GM19043 (cell line): ENCODE measurements around the gene SLC22A31.
"Not testable (repeated sequence)": the region's sequence is repeated elsewhere in the genome, so short reads cannot be mapped to it uniquely, and the experiment has no call there.

ENCODE experiments used
- ATAC-seq: cut with Tn5 transposase; IDR thresholded peaks from one replicate; pipeline ENCODE4 v1.9.1; 2021; ENCODE audit warnings: low read depth; ENCODE audit not compliant: unreplicated experiment

The SLC22A31 gene

GRCh38 chr16:89168381-89169189 is 31.8 kb downstream of the SLC22A31 start:
- ATAC-seq: no peak

- ATAC-seq: no peak
Measured at GRCh38 chr16:89167425-89167941, 32.9 kb downstream of the SLC22A31 start.

GRCh38 chr16:89166696-89167424 is 33.5 kb downstream of the SLC22A31 start:
- no peak for ATAC-seq

- ATAC-seq: not testable (repeated sequence)
Measured at GRCh38 chr16:89165681-89165979, 34.7 kb downstream of the SLC22A31 start.

GRCh38 chr16:89164847-89165680 is 35.3 kb downstream of the SLC22A31 start:
- no peak for ATAC-seq

GRCh38 chr16:89164436-89164835 is 35.9 kb downstream of the SLC22A31 start:
- no peak for ATAC-seq

GRCh38 chr16:89163297-89163696 is 37.0 kb downstream of the SLC22A31 start:
- no peak for ATAC-seq

GRCh38 chr16:89161763-89162713 is 38.3 kb downstream of the SLC22A31 start:
- no peak for ATAC-seq

GRCh38 chr16:89160977-89161701 is 39.2 kb downstream of the SLC22A31 start:
- ATAC-seq: no peak

GRCh38 chr16:89159850-89160354 is 40.4 kb downstream of the SLC22A31 start:
- no peak for ATAC-seq

- no peak for ATAC-seq
Measured at GRCh38 chr16:89159066-89159849, 41.1 kb downstream of the SLC22A31 start.

- no peak for ATAC-seq
Measured at GRCh38 chr16:89157778-89158177, 42.6 kb downstream of the SLC22A31 start.

- ATAC-seq: no peak
Measured at GRCh38 chr16:89156740-89157645, 43.3 kb downstream of the SLC22A31 start.

GRCh38 chr16:89155851-89156739 is 44.2 kb downstream of the SLC22A31 start:
- ATAC-seq: no peak

- ATAC-seq: no peak
Measured at GRCh38 chr16:89155184-89155679, 45.1 kb downstream of the SLC22A31 start.
